NCI-H1436 treated with DMSO at 0.1 percent for 48 hours (cell line): ENCODE data around the gene PCDHGC3.

ENCODE experiments used
- DNase-seq: peaks from one replicate; lab custom pipeline; 2025; lab: John Stamatoyannopoulos, UW

The PCDHGC3 gene

DNA sequence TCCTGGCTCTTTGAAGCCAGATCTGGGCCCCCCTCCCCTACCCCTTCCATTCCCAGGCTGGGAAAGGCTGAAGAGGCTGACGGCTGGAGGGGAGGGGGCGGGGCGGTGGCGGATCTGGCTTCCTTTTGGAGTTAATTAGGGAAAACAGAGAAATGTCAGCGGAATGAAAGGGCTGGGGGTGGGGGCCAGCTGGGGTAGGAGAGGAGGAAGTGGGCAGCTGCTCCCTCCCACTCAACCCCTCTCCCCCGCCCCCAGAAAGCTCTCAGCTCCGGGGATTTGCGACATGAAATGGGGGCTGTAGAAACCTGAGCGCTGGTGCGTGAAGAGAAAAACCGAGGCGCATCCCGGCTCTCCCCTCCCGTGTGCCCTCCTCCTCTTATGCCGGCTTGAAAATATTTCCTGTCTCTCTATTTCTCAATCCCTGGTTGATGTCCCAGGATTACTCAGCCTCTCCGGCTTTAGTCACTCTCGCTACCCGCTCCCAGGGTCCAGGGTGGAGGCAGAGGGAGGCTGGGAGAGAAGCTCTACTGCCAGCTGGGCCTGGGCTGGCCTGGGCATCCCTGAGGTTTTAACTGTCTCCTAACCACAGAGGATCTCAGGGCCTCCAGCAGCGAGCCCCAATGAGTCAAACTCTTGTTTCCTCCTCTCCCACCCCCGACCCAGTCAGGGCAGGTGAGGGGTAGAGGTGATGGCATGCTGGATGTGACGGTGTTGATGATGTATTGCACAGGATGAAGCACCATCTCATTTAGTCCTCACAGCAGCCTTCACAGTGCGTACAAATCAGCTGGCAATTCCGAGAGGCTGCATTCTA is 33.2 kb downstream of the PCDHGC3 start:
- no peak for DNase-seq

DNA sequence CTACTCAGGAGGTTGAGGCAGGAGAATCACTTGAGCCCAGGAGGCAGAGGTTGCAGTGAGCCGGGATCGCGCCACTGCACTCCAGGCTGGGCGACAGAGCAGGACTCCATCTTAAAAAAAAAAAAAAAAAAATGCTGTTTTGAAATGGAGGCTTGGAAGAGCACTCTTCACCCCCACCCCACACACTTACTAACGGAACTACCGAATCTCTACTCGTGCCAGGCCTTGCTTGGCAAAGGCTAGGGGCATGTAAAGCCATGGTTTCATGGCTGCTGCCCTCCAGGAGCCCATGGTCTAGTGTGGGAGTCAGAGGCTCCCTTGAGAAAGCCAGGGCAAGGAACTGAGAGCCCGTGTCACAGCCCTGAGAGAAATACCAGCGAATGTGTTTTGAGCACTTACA is 34.4 kb downstream of the PCDHGC3 start:
- DNase-seq: no peak

DNA sequence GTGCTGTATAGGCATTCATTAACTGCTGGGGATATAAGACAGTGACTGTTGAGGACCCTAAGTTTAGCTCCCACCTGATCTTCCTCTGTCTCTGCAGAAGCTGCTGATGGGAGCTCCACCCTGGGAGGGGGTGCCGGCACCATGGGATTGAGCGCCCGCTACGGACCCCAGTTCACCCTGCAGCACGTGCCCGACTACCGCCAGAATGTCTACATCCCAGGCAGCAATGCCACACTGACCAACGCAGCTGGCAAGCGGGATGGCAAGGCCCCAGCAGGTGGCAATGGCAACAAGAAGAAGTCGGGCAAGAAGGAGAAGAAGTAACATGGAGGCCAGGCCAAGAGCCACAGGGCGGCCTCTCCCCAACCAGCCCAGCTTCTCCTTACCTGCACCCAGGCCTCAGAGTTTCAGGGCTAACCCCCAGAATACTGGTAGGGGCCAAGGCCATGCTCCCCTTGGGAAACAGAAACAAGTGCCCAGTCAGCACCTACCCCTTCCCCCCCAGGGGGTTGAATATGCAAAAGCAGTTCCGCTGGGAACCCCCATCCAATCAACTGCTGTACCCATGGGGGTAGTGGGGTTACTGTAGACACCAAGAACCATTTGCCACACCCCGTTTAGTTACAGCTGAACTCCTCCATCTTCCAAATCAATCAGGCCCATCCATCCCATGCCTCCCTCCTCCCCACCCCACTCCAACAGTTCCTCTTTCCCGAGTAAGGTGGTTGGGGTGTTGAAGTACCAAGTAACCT is 35.3 kb downstream of the PCDHGC3 start:
- DNase-seq: no peak

DNA sequence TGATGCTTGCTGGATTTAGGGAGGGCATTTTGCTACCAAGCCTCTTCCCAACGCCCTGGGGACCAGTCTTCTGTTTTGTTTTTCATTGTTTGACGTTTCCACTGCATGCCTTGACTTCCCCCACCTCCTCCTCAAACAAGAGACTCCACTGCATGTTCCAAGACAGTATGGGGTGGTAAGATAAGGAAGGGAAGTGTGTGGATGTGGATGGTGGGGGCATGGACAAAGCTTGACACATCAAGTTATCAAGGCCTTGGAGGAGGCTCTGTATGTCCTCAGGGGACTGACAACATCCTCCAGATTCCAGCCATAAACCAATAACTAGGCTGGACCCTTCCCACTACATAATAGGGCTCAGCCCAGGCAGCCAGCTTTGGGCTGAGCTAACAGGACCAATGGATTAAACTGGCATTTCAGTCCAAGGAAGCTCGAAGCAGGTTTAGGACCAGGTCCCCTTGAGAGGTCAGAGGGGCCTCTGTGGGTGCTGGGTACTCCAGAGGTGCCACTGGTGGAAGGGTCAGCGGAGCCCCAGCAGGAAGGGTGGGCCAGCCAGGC is 36.1 kb downstream of the PCDHGC3 start:
- DNase-seq: no peak

DNA sequence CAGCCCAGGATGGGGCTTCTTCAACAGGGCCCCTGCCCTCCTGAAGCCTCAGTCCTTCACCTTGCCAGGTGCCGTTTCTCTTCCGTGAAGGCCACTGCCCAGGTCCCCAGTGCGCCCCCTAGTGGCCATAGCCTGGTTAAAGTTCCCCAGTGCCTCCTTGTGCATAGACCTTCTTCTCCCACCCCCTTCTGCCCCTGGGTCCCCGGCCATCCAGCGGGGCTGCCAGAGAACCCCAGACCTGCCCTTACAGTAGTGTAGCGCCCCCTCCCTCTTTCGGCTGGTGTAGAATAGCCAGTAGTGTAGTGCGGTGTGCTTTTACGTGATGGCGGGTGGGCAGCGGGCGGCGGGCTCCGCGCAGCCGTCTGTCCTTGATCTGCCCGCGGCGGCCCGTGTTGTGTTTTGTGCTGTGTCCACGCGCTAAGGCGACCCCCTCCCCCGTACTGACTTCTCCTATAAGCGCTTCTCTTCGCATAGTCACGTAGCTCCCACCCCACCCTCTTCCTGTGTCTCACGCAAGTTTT is 36.7 kb downstream of the PCDHGC3 start:
- DNase-seq: no peak

DNA sequence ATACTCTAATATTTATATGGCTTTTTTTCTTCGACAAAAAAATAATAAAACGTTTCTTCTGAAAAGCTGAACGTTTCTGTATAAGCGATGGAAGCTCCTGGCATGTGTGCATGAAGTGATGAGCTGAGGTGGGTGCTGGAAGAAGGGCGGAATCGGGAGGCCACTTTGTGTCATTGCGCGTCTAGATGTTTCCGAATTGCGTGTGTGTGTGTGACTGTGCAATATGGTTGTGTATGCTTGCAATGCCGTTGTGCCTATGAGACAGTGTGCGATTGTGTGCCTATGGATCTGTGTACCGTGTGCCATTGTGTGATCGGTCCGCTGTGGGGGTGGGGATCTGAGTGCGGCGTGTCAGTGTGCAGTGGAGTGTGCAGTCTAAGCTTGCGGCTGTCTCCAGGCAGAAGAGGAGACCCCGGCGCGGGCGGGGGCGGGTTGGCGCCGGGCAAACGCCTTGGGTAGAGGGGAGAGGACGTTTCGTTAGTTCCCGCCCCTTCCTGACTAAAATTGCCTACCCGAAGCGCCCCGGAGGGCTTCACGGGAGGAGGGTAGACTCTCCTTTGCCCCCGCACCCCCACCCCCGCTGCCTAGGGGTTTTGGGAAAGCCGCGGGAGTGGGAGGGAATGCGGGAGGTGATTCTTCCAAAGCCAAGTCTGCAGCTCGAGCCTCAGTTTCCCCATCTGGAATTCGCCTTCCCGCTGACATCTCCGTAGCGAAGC is 37.3 kb downstream of the PCDHGC3 start:
- no peak for DNase-seq

DNA sequence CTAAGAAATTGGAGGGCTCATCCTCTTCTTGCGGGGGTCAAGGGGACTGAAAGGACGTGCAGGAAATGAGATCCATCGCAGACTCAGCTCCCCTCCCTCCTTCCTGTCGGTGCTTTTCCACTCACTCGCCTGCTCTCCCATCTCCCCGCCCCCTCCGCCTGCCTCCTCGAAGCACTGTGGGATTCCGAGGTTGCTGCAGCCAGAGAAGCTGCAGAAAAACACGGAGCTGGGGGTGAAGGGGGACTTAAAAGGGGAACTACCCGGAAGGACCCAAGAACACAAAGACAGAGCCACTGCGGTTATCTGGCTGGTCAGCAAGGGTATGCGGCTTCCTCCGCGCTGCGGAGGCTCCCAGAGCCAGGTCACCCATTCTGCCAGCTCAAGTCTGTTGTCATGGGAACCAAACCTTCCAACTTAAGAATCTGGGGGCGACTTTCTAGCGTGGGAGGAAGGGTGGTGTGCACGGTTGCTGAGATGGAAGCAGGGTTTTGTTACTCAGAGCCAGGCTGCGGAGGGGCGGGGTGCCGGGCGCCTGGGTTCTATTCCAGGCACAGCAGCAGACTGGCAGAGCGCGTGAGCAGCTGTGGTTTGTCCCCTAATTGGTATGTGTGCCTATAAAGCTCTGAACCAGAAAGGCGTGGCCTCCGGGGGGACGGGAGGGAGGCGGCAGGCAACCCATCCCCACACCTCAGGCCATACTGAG is 38.0 kb downstream of the PCDHGC3 start:
- no peak for DNase-seq

DNA sequence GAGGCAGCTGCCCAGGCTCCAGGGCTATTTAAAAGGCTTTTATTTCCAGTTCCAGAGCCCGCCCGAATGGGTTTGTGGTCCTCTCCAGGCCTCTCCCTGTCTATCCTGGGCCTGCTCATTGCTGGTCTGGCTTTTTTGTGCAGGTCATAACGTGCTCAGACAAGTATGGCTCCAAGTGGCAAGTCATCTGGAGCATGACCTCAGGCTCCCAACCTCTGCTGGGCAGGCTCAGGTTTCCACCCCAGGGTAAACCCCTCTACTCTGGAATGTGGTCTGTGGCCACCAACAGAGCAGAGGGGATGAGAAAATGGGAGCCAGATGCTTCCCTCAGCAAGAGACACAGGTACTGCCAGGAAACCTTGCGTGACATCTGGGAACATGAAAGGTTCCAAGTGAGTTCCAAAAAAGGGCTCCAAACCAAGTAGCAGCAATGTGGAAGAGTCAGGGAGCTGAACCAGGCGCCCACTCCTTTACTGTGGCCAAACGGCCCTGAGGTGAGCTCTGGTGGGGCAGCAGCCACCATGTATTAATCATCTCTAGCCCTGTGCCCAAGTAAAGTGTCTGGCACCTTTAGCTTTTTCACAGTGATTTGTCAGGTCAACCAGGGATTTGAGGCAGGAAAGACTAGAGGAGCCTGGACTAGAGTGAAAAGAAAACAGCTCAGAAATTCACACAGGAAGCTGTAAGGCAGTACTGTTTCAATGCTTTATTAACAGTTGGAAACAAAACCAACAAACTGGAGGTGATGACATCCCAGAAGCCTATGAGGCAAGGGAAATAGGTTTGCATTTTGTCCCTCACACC is 38.8 kb downstream of the PCDHGC3 start:
- DNase-seq: no peak

DNA sequence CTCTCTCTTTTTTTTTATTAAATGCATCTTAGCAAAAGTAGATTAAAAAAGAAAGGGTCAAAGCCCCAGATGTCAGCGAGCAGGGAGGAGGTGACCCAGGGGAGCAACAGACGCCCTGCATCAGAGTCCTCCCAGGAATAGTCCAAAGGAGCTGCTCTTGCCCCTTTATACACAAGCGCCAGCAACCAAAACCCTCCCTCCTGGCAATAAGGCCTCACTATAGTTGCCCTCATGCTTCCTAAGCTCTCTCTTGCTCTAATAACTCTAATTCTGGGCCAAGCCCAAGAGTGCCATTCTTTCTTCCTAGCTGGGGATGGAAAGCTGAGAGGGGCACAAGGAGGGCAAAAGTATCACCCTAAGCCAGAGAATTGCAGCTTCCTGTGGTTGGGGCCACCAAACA is 39.4 kb downstream of the PCDHGC3 start:
- DNase-seq: no peak

DNA sequence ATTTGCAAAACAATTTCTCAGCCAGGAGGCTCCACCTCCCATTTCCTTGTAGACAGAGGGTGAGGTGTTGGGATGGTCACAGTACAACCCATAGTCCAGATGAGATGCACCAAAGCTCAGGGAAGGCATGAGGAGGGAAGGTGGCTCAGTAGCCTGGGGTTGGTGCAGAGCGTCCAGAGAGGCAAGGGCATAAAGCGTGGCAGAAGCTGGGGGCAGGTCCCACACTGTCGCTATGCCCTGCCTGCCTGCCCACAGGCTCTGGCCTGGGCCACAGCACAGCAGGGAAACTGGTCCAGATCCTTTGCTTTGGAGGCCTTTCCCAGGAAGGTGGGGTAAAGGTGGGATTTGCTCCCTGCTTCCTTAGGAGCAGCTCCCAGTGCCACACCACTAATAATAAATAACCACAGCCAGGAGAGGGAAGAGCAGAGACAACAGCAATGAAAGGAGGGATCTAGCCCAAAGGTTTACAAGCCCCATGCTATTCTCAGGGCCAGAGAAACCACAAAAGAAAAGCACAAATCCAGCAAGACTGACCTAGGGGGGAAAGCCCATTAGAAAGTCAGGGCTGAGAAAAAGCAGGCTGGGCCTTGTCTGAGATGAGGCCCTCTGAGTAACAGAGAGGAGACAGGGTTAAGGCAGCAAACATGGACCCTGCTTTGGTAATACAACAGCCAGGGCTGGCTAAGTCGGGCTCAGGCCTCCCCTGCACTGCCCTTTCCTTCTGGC is 40.3 kb downstream of the PCDHGC3 start:
- DNase-seq: no peak

DNA sequence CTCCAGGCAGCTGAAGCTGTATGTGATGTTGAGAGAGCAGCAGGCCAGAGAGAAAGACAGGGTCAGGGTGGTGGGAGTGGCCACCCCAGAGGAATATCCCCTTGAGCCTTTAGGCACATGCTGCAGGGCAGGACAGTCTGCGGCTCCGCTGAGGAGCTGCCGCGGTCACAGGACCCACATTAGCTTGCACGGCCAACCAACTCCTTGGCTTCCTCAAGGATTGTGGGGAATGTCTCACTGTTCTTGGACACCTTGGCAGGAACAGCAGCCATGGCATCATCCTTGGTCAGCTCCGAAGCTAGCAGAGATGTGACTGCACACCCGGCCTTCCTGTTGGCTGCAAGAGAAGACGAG is 40.9 kb downstream of the PCDHGC3 start:
- no peak for DNase-seq

DNA sequence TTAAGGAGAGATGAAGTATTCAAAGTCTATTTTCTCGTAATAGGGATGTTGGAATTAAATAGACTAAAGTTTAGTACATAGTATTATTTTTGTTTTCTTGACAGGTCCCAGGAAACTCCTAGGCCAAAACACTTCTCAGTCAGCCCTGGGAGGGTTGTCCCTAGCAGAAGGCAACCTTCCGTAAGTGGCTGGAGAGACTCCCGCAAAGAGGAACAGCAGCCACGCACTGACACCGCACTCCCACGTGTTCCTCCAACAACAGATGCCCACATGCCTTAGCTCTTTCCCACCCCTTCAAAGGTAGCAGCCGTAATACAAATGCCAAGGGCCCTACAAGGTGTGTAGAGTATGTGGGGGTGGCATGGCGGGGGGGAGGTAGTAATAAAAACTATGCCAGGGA is 41.5 kb downstream of the PCDHGC3 start:
- DNase-seq: no peak

DNA sequence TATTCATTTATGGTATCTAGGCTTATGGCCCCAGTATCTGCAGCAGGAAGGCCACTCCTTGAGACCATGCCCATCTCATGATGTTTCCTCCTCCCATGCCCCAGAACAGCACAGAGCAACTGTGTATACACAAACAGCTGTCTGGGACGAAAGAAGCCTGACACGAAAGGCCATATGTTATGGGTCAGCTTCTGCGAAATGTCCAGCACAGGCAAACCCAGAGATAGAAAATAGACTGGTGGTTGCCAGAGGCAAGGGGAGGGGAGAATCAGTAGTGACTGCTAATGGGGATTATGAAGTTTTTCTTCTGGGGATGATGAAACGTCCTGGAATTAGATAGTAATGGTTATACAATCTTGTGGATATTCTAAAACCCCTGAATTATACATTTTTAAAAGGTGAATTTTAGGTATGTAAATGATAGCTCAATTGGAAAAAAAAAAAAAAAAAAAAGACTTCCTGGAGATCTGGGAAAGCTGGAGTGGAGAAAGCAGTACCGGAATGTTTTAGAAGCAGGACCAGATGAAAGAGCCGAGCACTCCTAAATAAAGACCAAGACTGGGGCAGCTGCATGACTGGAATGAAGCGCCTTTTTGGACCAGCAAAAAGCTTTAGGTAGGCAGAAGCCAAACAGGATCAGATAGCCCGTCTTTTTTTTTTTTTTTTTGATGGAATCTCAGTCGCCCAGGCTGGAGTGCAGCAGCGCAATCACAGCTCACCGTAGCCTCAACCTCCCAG is 42.3 kb downstream of the PCDHGC3 start:
- DNase-seq: no peak

DNA sequence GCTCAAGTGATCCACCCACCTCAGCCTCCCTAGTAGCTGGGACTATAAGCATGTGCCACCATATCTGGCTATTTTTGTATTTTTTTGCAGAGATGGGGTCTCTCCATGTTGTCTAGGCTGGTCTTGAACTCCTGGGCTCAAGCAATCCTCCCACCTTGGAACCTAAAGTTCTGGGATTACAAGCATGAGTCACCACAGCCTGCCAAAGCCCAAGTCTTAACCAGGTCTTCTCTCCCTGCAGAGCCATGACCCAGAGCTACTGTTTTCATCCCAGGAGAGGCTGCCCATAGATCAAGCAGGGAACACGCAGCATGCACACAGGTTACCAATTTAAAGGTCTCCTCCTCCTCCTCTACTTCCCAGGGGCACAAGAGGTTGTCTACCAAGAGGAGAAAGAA is 42.9 kb downstream of the PCDHGC3 start:
- no peak for DNase-seq

DNA sequence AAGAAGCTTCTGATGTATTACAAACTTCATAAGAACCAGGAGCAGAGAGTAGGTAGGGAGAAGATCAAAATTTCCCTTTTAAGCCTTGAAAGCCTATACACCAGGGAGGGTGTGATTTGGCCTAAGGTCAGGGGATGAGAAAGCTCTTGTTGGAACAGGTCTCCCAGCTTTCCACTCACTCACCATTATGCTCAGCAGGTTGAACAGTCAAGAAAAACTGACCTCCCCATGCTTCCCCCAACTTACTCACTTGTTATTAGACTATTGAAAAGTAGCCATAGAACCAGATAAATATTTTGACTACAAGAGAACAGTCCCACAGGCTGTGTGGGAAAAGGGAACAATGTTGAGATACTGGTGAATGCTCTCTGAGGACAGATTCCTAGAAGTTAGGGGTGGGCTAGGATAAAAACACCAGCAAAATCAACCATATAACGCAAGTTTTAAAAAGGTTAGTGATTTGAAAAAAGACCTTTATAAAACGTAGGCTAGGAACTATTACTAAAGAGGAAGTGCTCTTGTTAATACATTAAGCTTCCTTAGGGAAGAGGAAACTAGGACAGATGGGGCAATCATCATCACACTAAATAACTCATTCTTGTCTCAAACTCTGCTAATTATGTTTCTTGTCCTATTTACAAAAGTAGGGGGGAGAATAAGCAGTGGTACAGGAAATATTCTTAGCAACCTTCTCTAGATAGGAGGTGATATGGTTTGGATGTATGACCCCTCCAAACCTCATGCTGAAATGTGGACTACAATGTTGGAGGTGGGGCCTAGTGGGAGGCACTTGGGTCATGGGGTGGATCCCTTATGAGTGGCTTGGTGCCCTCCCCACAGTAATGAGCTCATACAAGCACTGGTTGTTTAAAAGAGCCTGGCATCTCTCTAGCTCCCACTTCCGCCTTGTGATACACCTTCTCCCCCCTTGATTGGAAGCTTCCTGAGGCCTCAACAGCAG is 44.1 kb downstream of the PCDHGC3 start:
- DNase-seq: no peak

DNA sequence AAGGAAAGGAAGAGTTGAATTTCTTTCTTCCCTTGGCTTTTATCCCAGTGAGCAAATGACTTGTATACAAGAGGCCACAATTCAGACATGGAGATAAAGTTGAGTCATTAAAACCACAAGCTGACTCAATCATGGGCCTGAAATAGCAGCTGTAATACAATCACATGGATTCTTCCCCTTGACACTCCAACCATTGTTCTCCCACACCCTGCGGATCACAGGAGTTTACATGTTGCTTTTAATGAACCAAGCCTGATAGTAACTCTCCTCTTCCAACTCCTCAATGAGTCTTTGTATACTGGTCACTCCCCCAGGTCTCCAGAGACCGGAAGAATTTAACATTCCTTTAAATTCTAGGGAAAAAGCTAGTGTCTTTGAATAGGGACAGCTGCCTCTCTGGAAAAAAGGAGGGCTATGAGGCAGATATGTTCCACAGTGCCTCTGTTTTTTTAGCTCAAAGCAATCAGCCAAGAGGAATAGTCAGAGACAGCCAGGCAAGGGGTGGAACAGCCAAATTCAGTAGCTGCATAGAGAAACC is 45.5 kb downstream of the PCDHGC3 start:
- DNase-seq: no peak

DNA sequence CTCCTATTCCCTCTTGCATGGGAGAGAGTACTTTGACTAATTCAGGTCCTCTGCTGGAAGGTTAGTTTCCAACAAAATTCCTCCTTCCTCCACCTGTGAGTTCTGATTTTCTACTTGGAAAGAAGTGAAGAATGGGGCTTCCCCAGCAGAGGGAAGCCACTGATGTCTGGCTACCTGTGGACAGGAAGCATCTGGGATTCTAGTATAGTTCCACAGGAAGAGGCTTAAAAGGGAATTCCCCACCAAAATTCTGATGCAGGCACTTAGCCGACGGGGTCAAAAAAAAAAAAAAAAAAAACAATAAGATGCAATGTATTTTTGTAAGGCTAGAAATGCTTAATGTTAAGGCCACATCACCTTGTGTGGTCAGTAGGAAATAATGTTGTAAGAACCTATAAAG is 46.5 kb downstream of the PCDHGC3 start:
- no peak for DNase-seq

DNA sequence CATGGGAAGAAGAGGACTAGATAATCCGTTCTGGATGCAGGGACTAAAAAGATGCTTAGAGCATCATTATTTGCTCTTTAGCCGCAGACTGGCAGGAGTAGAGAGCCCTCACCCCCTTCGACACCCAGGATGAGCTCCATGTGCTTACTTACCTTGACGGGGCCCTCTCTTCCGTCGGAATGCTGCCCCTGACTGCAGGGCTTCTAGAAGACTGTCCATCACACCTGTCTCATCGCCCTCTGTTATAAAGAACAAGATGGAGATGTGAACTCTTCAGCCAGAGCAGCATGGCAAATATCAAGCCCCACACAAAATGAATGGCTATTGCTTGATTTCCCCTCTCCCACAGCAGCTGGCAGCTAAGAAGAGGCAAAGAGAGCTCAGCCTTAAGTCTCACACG is 48.2 kb downstream of the PCDHGC3 start:
- DNase-seq: no peak
